ENCODE results near the gene SLC22A23. TPM values are rescaled to one million over a fixed set of nuclear protein-coding genes. Genes with fewer than 3 reads are reported as not detected.

Gene SLC22A23
- total and polyA plus RNA-seq, 2 experiments from 2014 or later = 6.1 to 38.3 TPM

- TF ChIP-seq REST (IDR thresholded peaks at IDR 0.05; ENCODE audit: unreplicated experiment) (no peak), EZH2phosphoT487 (IDR thresholded peaks at IDR 0.05; ENCODE audit: unreplicated experiment) (no peak), POLR2AphosphoS5 (IDR thresholded peaks at IDR 0.05; ENCODE audit: low read depth) (no peak), STAT1 (IDR thresholded peaks at IDR 0.05; ENCODE audit: unreplicated experiment) (no peak), ZNF331 (CRISPR knock-in tag; IDR thresholded peaks at IDR 0.05; ENCODE audit: low read depth) (no peak), CREB1 (CRISPR knock-in tag; IDR thresholded peaks at IDR 0.05; ENCODE audit: low read depth) (no peak), EZH2 (IDR thresholded peaks at IDR 0.05; ENCODE audit: low read depth, unreplicated experiment) (no peak)
- TF ChIP-seq, protein P1, sequence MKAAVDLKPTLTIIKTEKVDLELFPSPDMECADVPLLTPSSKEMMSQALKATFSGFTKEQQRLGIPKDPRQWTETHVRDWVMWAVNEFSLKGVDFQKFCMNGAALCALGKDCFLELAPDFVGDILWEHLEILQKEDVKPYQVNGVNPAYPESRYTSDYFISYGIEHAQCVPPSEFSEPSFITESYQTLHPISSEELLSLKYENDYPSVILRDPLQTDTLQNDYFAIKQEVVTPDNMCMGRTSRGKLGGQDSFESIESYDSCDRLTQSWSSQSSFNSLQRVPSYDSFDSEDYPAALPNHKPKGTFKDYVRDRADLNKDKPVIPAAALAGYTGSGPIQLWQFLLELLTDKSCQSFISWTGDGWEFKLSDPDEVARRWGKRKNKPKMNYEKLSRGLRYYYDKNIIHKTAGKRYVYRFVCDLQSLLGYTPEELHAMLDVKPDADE (IDR thresholded peaks at IDR 0.05) = no peak
Observed at GRCh38 chr6:3250231-3250675, 206.6 kb downstream of the SLC22A23 start (continued).

GRCh38 chr6:3249821-3250220, 207.0 kb downstream of the SLC22A23 start:
- peaks cover 24% of the 10 kb centered on the region for H3K4me1 Mint-ChIP-seq
- peaks cover 9% of the 10 kb centered on the region; the same call in 1 of the 2 replicates for H3K4me1 ChIP-seq (ENCODE audit: insufficient read depth)
- H3K4me3 Mint-ChIP-seq = no peak overlapping the region
- DNase-seq (ENCODE audit: low spot score) (no peak), ATAC-seq (no peak)
- H3F3A ChIP-seq (replicated peaks; ENCODE audit: low read depth) = 0 out of 2 replicates have a peak, but pooled peaks cover 7% of the 10 kb centered on the region
- H3K9me3 Mint-ChIP-seq = peaks cover 8% of the 10 kb centered on the region
- H3K4me3 ChIP-seq = no peak overlapping the region
- no peak overlapping the region for H3K27ac ChIP-seq (ENCODE audit: low read depth)
- H3K36me3 ChIP-seq (ENCODE audit: insufficient read depth) = no peaks in the 10 kb centered on the region
- peaks cover 8% of the 10 kb centered on the region for H3K27me3 Mint-ChIP-seq (ENCODE audit: insufficient read depth, low read depth, poor library complexity)
- no peaks in the 10 kb centered on the region for H4K20me1 ChIP-seq (replicated peaks; ENCODE audit: insufficient read depth)
- H3K27me3 ChIP-seq (ENCODE audit: insufficient read depth) = no peaks in the 10 kb centered on the region
- H2AFZ ChIP-seq = no peak overlapping the region
- H3K4me2 ChIP-seq = no peak overlapping the region
- H3K36me3 Mint-ChIP-seq (ENCODE audit: low read depth) = peaks cover 10% of the 10 kb centered on the region
- H3K79me2 ChIP-seq (replicated peaks; ENCODE audit: insufficient read depth) = no peaks in the 10 kb centered on the region
- no peaks in the 10 kb centered on the region for H3K9me2 ChIP-seq (ENCODE audit: insufficient read depth)
- H3K27ac Mint-ChIP-seq = no peak overlapping the region
- no peak for TF ChIP-seq ZNF462 (CRISPR knock-in tag; IDR thresholded peaks at IDR 0.05)
- no peak for TF ChIP-seq NANOG (IDR thresholded peaks at IDR 0.05; ENCODE audit: borderline replicate concordance)
- TF ChIP-seq CTCF (conservative IDR thresholded peaks at IDR 0.05; ENCODE audit: low read depth in 2 of 2) = no peak
- no peak for TF ChIP-seq EZH2phosphoT487 (IDR thresholded peaks at IDR 0.05; ENCODE audit: unreplicated experiment)
- no peak for TF ChIP-seq STAT1 (IDR thresholded peaks at IDR 0.05; ENCODE audit: unreplicated experiment)
